Measurements from ENCODE around the gene TGFB1. TPM values are rescaled to one million over a fixed set of nuclear protein-coding genes. Genes with fewer than 3 reads are reported as not detected.
"Not testable (repeated sequence)": the region's sequence is repeated elsewhere in the genome, so short reads cannot be mapped to it uniquely, and the experiment has no call there.

The TGFB1 gene
- total RNA-seq, 1 experiment from 2014 or later = 102 TPM

DNA sequence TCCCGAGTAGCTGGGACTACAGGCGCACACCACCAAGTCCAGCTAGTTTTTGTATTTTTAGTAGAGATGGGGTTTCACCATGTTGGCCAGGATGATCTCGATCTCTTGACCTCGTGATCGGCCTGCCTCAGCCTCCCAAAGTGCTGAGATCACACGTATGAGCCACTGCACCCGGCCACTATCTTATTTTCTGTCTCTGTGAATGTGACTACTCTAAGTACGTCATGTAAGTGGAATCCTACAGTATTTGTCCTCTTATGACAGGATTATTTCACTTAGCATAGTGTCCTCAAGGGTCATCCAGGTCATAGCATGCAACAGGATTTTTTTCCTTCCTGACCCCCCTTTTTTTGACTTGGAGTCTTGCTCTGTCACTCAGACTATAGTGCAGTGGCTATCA, 17.8 kb upstream of the TGFB1 start:
- POLR2A ChIA-PET (ENCODE audit: low non-redundant PET) = no interaction called here
- intact Hi-C loops (cut with micrococcal nuclease; ENCODE audit: unreplicated experiment) = no loop called here
- Histone ChIP-seq H3K4me1 (ENCODE audit: insufficient read depth, low read length, poor library complexity, severe bottlenecking) (peaks cover 10% of the 10 kb centered on the region), H3K4me3 (ENCODE audit: low read depth, low read length, poor library complexity, severe bottlenecking) (no peak overlapping the region), H3K36me3 (ENCODE audit: insufficient read depth, low read length, poor library complexity, severe bottlenecking) (no peaks in the 10 kb centered on the region), H3K27ac (ENCODE audit: low read depth, low read length, poor library complexity, severe bottlenecking) (no peak overlapping the region), H3K27me3 (replicated peaks; ENCODE audit: insufficient read depth, low read depth, low read length, poor library complexity) (no peaks in the 10 kb centered on the region), H3K9me3 (ENCODE audit: low read depth, low read length, poor library complexity, severe bottlenecking) (no peaks in the 10 kb centered on the region)
- TF ChIP-seq EZH2 (IDR thresholded peaks at IDR 0.05; ENCODE audit: borderline replicate concordance, low read depth, low read length, poor library complexity, severe bottlenecking) = no peak
- TF ChIP-seq, protein P1, sequence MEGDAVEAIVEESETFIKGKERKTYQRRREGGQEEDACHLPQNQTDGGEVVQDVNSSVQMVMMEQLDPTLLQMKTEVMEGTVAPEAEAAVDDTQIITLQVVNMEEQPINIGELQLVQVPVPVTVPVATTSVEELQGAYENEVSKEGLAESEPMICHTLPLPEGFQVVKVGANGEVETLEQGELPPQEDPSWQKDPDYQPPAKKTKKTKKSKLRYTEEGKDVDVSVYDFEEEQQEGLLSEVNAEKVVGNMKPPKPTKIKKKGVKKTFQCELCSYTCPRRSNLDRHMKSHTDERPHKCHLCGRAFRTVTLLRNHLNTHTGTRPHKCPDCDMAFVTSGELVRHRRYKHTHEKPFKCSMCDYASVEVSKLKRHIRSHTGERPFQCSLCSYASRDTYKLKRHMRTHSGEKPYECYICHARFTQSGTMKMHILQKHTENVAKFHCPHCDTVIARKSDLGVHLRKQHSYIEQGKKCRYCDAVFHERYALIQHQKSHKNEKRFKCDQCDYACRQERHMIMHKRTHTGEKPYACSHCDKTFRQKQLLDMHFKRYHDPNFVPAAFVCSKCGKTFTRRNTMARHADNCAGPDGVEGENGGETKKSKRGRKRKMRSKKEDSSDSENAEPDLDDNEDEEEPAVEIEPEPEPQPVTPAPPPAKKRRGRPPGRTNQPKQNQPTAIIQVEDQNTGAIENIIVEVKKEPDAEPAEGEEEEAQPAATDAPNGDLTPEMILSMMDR (conservative IDR thresholded peaks at IDR 0.05; ENCODE audit: low read depth, low read length) = no peak
- no peak for DNase-seq (ENCODE audit: low spot score)
- CTCF ChIA-PET = no interaction called here
- BruUV-seq (replicated peaks) = no TSS peak

DNA sequence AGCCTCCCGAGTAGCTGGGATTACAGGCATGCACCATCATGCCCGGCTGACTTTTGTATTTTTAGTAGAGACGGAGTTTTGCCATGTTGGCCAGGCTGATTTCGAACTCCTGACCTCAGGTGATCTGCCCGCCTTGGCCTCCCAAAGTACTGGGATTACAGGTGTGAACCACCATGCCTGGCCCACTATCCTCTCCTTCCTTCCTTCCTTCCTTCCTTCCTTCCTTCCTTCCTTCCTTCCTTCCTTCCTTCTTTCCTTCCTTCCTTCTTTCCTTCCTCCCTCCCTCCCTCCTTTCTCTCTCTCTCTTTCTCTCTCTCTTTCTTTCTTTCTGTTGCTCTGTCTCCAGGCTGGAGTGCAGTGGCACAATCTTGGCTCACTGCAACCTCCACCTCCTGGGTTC, 17.4 kb upstream of the TGFB1 start:
- POLR2A ChIA-PET (ENCODE audit: low non-redundant PET); BruUV-seq (replicated peaks); CTCF ChIA-PET; DNase-seq (ENCODE audit: low spot score); intact Hi-C loops (cut with micrococcal nuclease; ENCODE audit: unreplicated experiment); H3K9me3 ChIP-seq (ENCODE audit: low read depth, low read length, poor library complexity, severe bottlenecking); H3K4me3 ChIP-seq (ENCODE audit: low read depth, low read length, poor library complexity, severe bottlenecking); H3K27me3 ChIP-seq (replicated peaks; ENCODE audit: insufficient read depth, low read depth, low read length, poor library complexity); H3K27ac ChIP-seq (ENCODE audit: low read depth, low read length, poor library complexity, severe bottlenecking); H3K36me3 ChIP-seq (ENCODE audit: insufficient read depth, low read length, poor library complexity, severe bottlenecking): not testable (repeated sequence)
- H3K4me1 ChIP-seq (ENCODE audit: insufficient read depth, low read length, poor library complexity, severe bottlenecking) = peaks cover 10% of the 10 kb centered on the region

DNA sequence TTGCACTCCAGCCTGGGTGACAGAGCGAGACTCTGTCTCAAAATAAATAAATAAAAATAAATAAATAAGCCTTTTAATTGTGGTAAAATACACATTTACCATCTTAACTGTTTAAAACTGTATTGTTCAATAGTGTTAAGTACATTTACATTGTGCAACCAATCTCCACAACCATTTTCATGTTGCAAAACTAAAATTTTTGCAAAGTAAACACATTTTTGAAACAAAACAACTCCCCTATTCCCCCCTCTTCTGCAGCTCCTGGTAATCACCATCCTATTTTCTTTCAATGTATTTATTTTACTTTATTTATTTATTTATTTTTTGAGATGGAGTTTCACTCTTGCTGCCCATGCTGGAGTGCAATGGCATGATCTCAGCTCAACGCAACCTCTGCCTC, 16.0 kb upstream of the TGFB1 start:
- BruUV-seq (replicated peaks) = no TSS peak
- no peaks in the 10 kb centered on the region for H3K36me3 ChIP-seq (ENCODE audit: insufficient read depth, low read length, poor library complexity, severe bottlenecking)
- H3K4me3 ChIP-seq (ENCODE audit: low read depth, low read length, poor library complexity, severe bottlenecking) = no peak overlapping the region
- intact Hi-C loops (cut with micrococcal nuclease; ENCODE audit: unreplicated experiment) = no loop called here
- no peak for DNase-seq (ENCODE audit: low spot score)
- POLR2A ChIA-PET (ENCODE audit: low non-redundant PET) = no interaction called here
- no peak overlapping the region for H3K27ac ChIP-seq (ENCODE audit: low read depth, low read length, poor library complexity, severe bottlenecking)
- CTCF ChIA-PET = interaction anchor here (0.7 kb wide), 1 partner anchor 395 kb away, joined by 7 read pairs; no protein-coding TSS in a partner anchor
- TF ChIP-seq EZH2 (IDR thresholded peaks at IDR 0.05; ENCODE audit: borderline replicate concordance, low read depth, low read length, poor library complexity, severe bottlenecking) = no peak
- TF ChIP-seq, protein P1 (conservative IDR thresholded peaks at IDR 0.05; ENCODE audit: low read depth, low read length) = no peak
- H3K4me1 ChIP-seq (ENCODE audit: insufficient read depth, low read length, poor library complexity, severe bottlenecking) = peaks cover 10% of the 10 kb centered on the region
- no peaks in the 10 kb centered on the region for H3K27me3 ChIP-seq (replicated peaks; ENCODE audit: insufficient read depth, low read depth, low read length, poor library complexity)
- no peaks in the 10 kb centered on the region for H3K9me3 ChIP-seq (ENCODE audit: low read depth, low read length, poor library complexity, severe bottlenecking)

GRCh38 chr19:41367848-41368301, 14.2 kb upstream of the TGFB1 start:
- no TSS peak for BruUV-seq (replicated peaks)
- Histone ChIP-seq H3K36me3 (ENCODE audit: insufficient read depth, low read length, poor library complexity, severe bottlenecking) (no peaks in the 10 kb centered on the region), H3K4me3 (ENCODE audit: low read depth, low read length, poor library complexity, severe bottlenecking) (no peak overlapping the region), H3K4me1 (ENCODE audit: insufficient read depth, low read length, poor library complexity, severe bottlenecking) (peaks cover 6% of the 10 kb centered on the region), H3K27me3 (replicated peaks; ENCODE audit: insufficient read depth, low read depth, low read length, poor library complexity) (no peaks in the 10 kb centered on the region), H3K27ac (ENCODE audit: low read depth, low read length, poor library complexity, severe bottlenecking) (no peak overlapping the region), H3K9me3 (ENCODE audit: low read depth, low read length, poor library complexity, severe bottlenecking) (no peaks in the 10 kb centered on the region)
- TF ChIP-seq, protein P1 (conservative IDR thresholded peaks at IDR 0.05; ENCODE audit: low read depth, low read length) = no peak
- no peak for TF ChIP-seq EZH2 (IDR thresholded peaks at IDR 0.05; ENCODE audit: borderline replicate concordance, low read depth, low read length, poor library complexity, severe bottlenecking)
- ChIA-PET POLR2A (ENCODE audit: low non-redundant PET) (no interaction called here), CTCF (no interaction called here)
- intact Hi-C loops (cut with micrococcal nuclease; ENCODE audit: unreplicated experiment) = no loop called here
- DNase-seq (ENCODE audit: low spot score) = no peak
